NOMO-1 treated with dmso at 0.1 percent for 144 hours (cell line): ENCODE data around the gene STK11IP.
"Not testable (repeated sequence)": the region's sequence is repeated elsewhere in the genome, so short reads cannot be mapped to it uniquely, and the experiment has no call there.

Source experiments
- DNase-seq: peaks from one replicate; lab custom pipeline; 2025; ENCODE audit not compliant: unreplicated experiment; lab: John Stamatoyannopoulos, UW

The STK11IP gene

GRCh38 chr2:219645631-219646527, 48.2 kb downstream of the STK11IP start:
- no peak for DNase-seq

GRCh38 chr2:219648176-219648575, 50.5 kb downstream of the STK11IP start:
- DNase-seq, result no peak

GRCh38 chr2:219648963-219649362, 51.3 kb downstream of the STK11IP start:
- DNase-seq, result no peak

- no peak for DNase-seq
Observed at GRCh38 chr2:219650426-219651248, 53.0 kb downstream of the STK11IP start.

- DNase-seq, result not testable (repeated sequence)
Observed at GRCh38 chr2:219651656-219652055, 54.0 kb downstream of the STK11IP start.

GRCh38 chr2:219656526-219656925, 58.9 kb downstream of the STK11IP start:
- DNase-seq, result no peak

- DNase-seq, result no peak
Observed at GRCh38 chr2:219658196-219658846, 60.7 kb downstream of the STK11IP start.

GRCh38 chr2:219658874-219659273, 61.2 kb downstream of the STK11IP start:
- no peak for DNase-seq

- DNase-seq, result no peak
Observed at GRCh38 chr2:219661197-219661954, 63.7 kb downstream of the STK11IP start.

- no peak for DNase-seq
Observed at GRCh38 chr2:219661955-219662395, 64.3 kb downstream of the STK11IP start.

GRCh38 chr2:219662566-219662965, 64.9 kb downstream of the STK11IP start:
- no peak for DNase-seq

GRCh38 chr2:219663116-219663762, 65.6 kb downstream of the STK11IP start:
- no peak for DNase-seq

- DNase-seq, result no peak
Observed at GRCh38 chr2:219664041-219664440, 66.4 kb downstream of the STK11IP start.

- no peak for DNase-seq
Observed at GRCh38 chr2:219664944-219665343, 67.3 kb downstream of the STK11IP start.

GRCh38 chr2:219665926-219666325, 68.3 kb downstream of the STK11IP start:
- DNase-seq, result no peak
